M059J (cell line): ENCODE results near the gene OR51A4. TPM values are rescaled to one million over a fixed set of nuclear protein-coding genes. Genes with fewer than 3 reads are reported as not detected.

Experiments
- total RNA-seq: library from RNA; depleted of rRNA; stranded (reverse); fragments of >200 nt; shearing (Covaris generic); gene quantifications from 2 replicates; pipeline ENCODE4 v1.2.3, GENCODE V29; 2014; rRNA removed

Gene OR51A4
- total RNA-seq, 1 experiment from 2014 or later = not detected

Other genes starting within 250 kb of the OR51A4 start
- not detected in 2 replicates for gene OR51E2, start 249.8 kb downstream of the OR51A4 start, total RNA-seq
- gene MMP26, start 242.8 kb downstream of the OR51A4 start, total RNA-seq = not detected in 2 replicates
- not detected in 2 replicates for gene OR51F1, start 177.7 kb downstream of the OR51A4 start, total RNA-seq
- gene OR52R1, start 143.2 kb downstream of the OR51A4 start, total RNA-seq = not detected in 2 replicates
- gene OR51F2, start 126.3 kb downstream of the OR51A4 start, total RNA-seq = not detected in 2 replicates
- gene OR51S1, start 98.4 kb downstream of the OR51A4 start, total RNA-seq = not detected in 2 replicates
- not detected in 2 replicates for gene OR51T1, start 65.7 kb downstream of the OR51A4 start, total RNA-seq
- gene OR51A7, start 43.8 kb downstream of the OR51A4 start, total RNA-seq = not detected in 2 replicates
- gene OR51G2, start 28.3 kb downstream of the OR51A4 start, total RNA-seq = not detected in 2 replicates
- not detected in 2 replicates for gene OR51G1, start 23.3 kb downstream of the OR51A4 start, total RNA-seq
- not detected in 2 replicates for gene OR51A2, start 8.1 kb upstream of the OR51A4 start, total RNA-seq
- gene OR51L1, start 47.2 kb upstream of the OR51A4 start, total RNA-seq = not detected in 2 replicates
- gene OR52J3, start 98.9 kb upstream of the OR51A4 start, total RNA-seq = not detected in 2 replicates
- gene OR52E2, start 112.0 kb upstream of the OR51A4 start, total RNA-seq = not detected in 2 replicates
- gene OR52E1, start 122.0 kb upstream of the OR51A4 start, total RNA-seq = not detected in 2 replicates
- gene OR52A5, start 190.8 kb upstream of the OR51A4 start, total RNA-seq = not detected in 2 replicates
- gene OR52A1, start 207.2 kb upstream of the OR51A4 start, total RNA-seq = not detected in 2 replicates